Measurements from ENCODE around the gene CSNK1D.

GRCh38 chr17:82287013-82287867 is 13.7 kb upstream of the CSNK1D start:
- no peak for TF ChIP-seq CTCF (IDR thresholded peaks at IDR 0.05)
- no peak for TF ChIP-seq EZH2phosphoT487 (IDR thresholded peaks at IDR 0.05)
